ENCODE measurements around the gene TANC1. TPM values are rescaled to one million over a fixed set of nuclear protein-coding genes. Genes with fewer than 3 reads are reported as not detected.

Gene TANC1
- total RNA-seq, 1 experiment from 2014 or later = 2.5 TPM

DNA sequence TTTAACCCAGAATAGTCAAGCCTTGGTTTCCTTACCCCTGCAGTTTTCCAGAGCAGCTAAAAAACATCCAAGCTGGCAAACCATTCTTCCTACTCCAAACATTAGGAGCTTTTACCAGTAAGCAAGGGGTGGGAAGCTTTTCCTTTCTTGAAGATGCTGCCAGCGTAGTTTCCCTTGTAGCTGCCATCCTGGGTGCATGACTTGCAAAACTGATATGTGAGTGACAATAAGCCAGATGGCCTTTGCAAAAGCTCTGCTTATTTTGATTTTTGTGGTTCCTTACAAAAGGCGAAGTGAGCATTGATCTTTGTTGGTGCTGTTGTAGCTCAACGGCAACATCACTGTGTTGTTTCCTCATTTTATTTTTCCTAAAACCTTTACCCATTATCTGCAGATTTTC, 179.2 kb downstream of the TANC1 start:
- Histone ChIP-seq H3K56ac (ENCODE audit: insufficient read length, low read depth, low read length) (no peak overlapping the region), H2BK12ac (ENCODE audit: insufficient read length, low read depth, low read length) (no peak overlapping the region), H3T11ph (ENCODE audit: low read length) (no peak overlapping the region), H3K79me1 (ENCODE audit: insufficient read depth, low read depth, low read length, poor library complexity, severe bottlenecking) (no peaks in the 10 kb centered on the region), H2BK120ac (ENCODE audit: low read depth, low read length, poor library complexity, severe bottlenecking) (no peak overlapping the region), H2AK5ac (ENCODE audit: insufficient read length, low read length) (no peak overlapping the region), H3K4me2 (ENCODE audit: insufficient read depth, insufficient read length, low read length) (no peak overlapping the region), H3K23ac (ENCODE audit: insufficient read length, low read depth, low read length) (no peak overlapping the region), H3K9me3 (ENCODE audit: control insufficient read depth, low read depth, low read length) (no peaks in the 10 kb centered on the region), H3K14ac (ENCODE audit: insufficient read depth, low read length) (no peak overlapping the region), H2BK20ac (ENCODE audit: low read depth, low read length, poor library complexity, severe bottlenecking) (no peak overlapping the region), H2BK15ac (ENCODE audit: low read depth, low read length) (no peak overlapping the region), H4K20me1 (ENCODE audit: control insufficient read depth, insufficient read depth, insufficient read length) (no peaks in the 10 kb centered on the region), H3K23me2 (ENCODE audit: insufficient read length, low read depth, low read length, poor library complexity, severe bottlenecking) (no peaks in the 10 kb centered on the region), H4K91ac (ENCODE audit: insufficient read length, low read depth, low read length) (no peak overlapping the region), H4K8ac (replicated peaks; ENCODE audit: insufficient read length, low read depth, low read length) (no peak overlapping the region), H2AFZ (ENCODE audit: low read length) (no peak overlapping the region), H2BK5ac (ENCODE audit: insufficient read length, low read length) (no peak overlapping the region), H3K27ac (ENCODE audit: insufficient read length, low read depth, low read length) (no peak overlapping the region), H3K4me1 (ENCODE audit: insufficient read depth, low read length) (no peaks in the 10 kb centered on the region), H3K18ac (ENCODE audit: insufficient read length, low read depth, low read length) (no peak overlapping the region), H3K27me3 (ENCODE audit: insufficient read depth, low read length) (no peaks in the 10 kb centered on the region), H3K9ac (ENCODE audit: extremely low read depth, insufficient read length, low read length) (no peak overlapping the region), H4K5ac (ENCODE audit: insufficient read length, low read depth, low read length) (no peak overlapping the region), H3K79me2 (ENCODE audit: insufficient read depth, low read length) (no peaks in the 10 kb centered on the region), H3K4ac (ENCODE audit: low read depth, low read length) (no peak overlapping the region)
- Mint-ChIP-seq H3K27me3 (ENCODE audit: low read depth) (no peaks in the 10 kb centered on the region), H3K9me3 (no peaks in the 10 kb centered on the region), H3K36me3 (ENCODE audit: insufficient read depth in 1 of 3, low read depth in 3 of 3) (no peaks in the 10 kb centered on the region), H3K4me1 (peaks cover 6 to 7% of the 10 kb centered on the region in 2 experiments; a peak in 3 of 4 replicates), H3K27ac (no peak overlapping the region), H3K4me3 (no peak overlapping the region)
- TF ChIP-seq, protein P1, sequence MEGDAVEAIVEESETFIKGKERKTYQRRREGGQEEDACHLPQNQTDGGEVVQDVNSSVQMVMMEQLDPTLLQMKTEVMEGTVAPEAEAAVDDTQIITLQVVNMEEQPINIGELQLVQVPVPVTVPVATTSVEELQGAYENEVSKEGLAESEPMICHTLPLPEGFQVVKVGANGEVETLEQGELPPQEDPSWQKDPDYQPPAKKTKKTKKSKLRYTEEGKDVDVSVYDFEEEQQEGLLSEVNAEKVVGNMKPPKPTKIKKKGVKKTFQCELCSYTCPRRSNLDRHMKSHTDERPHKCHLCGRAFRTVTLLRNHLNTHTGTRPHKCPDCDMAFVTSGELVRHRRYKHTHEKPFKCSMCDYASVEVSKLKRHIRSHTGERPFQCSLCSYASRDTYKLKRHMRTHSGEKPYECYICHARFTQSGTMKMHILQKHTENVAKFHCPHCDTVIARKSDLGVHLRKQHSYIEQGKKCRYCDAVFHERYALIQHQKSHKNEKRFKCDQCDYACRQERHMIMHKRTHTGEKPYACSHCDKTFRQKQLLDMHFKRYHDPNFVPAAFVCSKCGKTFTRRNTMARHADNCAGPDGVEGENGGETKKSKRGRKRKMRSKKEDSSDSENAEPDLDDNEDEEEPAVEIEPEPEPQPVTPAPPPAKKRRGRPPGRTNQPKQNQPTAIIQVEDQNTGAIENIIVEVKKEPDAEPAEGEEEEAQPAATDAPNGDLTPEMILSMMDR (conservative IDR thresholded peaks at IDR 0.05) = no peak
- WGBS (ENCODE audit: extremely low coverage, insufficient read length, low lambda C conversion rate) = no CpG with 5 or more reads among the region's 3 CpGs
- DNase-seq = no peak
